HCT116 (cell line): Measurements from ENCODE around the gene MED25. TPM values are rescaled to one million over a fixed set of nuclear protein-coding genes. Genes with fewer than 3 reads are reported as not detected.

Source experiments
- ATAC-seq: fragments of 200-7000 bp; cut with Tn5 transposase; 2 replicates; pipeline ENCODE4 v1.9.1; 2020; ENCODE audit warnings: mild to moderate bottlenecking, moderate library complexity
- BruUV-seq: library from RNA; stranded (reverse); fragments of 400-500 nt; replicated peaks from 2 replicates; lab custom pipeline; 2021; lab: Mats Ljungman, UMichigan
- CTCF ChIA-PET: fragments of 300-600 bp; sonication (Branson Sonifier 250); formaldehyde crosslinking; loops from one replicate; lab custom pipeline; 2021; ENCODE audit warnings: antibody characterized with exemption; lab: Charles Lee
- POLR2A ChIA-PET: fragments of 300-600, 350-600 bp; sonication (Branson Sonifier 250); formaldehyde crosslinking; loops from one replicate; lab custom pipeline; 2021; ENCODE audit warnings: antibody characterized with exemption; lab: Charles Lee
- RAD21 ChIA-PET, 2 experiments: fragments of 300-600 bp; sonication (Branson Sonifier 250); formaldehyde crosslinking; loops; one replicate each; lab custom pipeline; 2023; ENCODE audit warnings: low total read pairs in 2 of 2; ENCODE audit not compliant: uncharacterized antibody in 2 of 2, unreplicated experiment in 2 of 2, low non-redundant PET in 1 of 2; lab: Charles Lee
- DNase-seq: peaks from one replicate; pipeline ENCODE4 v3.0.0-alpha.2; 2010; ENCODE audit warnings: low read depth, low spot score
- H2AFZ ChIP-seq: fragments of 200-600 bp; shearing (Covaris generic), sonication (generic); 2 replicates; pipeline ENCODE4 v1.6.1; 2017; ENCODE audit warnings: low read depth, mixed run types, mixed read lengths, antibody characterized with exemption, low read length; ENCODE audit not compliant: poor library complexity, severe bottlenecking
- H3K27ac ChIP-seq: 2 replicates; pipeline ENCODE4 v1.5.1; 2012; ENCODE audit warnings: low read depth, low read length
- H3K27me3 ChIP-seq: fragments of 200-600 bp; sonication (generic); 2 replicates; pipeline ENCODE4 v1.6.1; 2016; ENCODE audit warnings: mixed run types, low read length, mixed read lengths; ENCODE audit not compliant: insufficient read depth
- H3K36me3 ChIP-seq, 2 experiments: fragments of 200-500 bp in 1 of 2; fragments of 200-600 bp in 1 of 2; sonication (Bioruptor generic) in 1 of 2; sonication (generic) in 1 of 2; 2 replicates each; pipeline versions ENCODE4 v1.5.1 to v1.6.1; 2014 to 2016; ENCODE audit warnings: low read length in 2 of 2, inconsistent platforms in 1 of 2, mixed read lengths in 1 of 2, mixed run types in 1 of 2; ENCODE audit not compliant: insufficient read depth in 2 of 2, control insufficient read depth in 1 of 2
- H3K4me1 ChIP-seq, 2 experiments: fragments of 200-600 bp in 1 of 2; sonication (generic) in 1 of 2; 2 replicates each; pipeline versions ENCODE4 v1.5.1 to v1.6.1; 2012 to 2017; ENCODE audit warnings: low read length in 2 of 2, inconsistent platforms in 1 of 2, mild to moderate bottlenecking in 1 of 2, mixed read lengths in 1 of 2, mixed run types in 1 of 2, moderate library complexity in 1 of 2; ENCODE audit not compliant: insufficient read depth in 2 of 2, control insufficient read depth in 1 of 2
- H3K4me2 ChIP-seq: fragments of 200-600 bp; sonication (generic); 2 replicates; pipeline ENCODE4 v1.6.1; 2017; ENCODE audit warnings: mixed run types, low read length, mixed read lengths
- H3K4me3 ChIP-seq, 2 experiments: fragments of 200-600 bp in 1 of 2; sonication (generic) in 1 of 2; replicated peaks in 1 of 2; 2 replicates each; pipeline ENCODE4 v1.5.1; 2011 to 2016; ENCODE audit warnings: low read length in 2 of 2, control low read depth in 1 of 2, low read depth in 1 of 2, mild to moderate bottlenecking in 1 of 2, mixed read lengths in 1 of 2, mixed run types in 1 of 2
- H3K79me2 ChIP-seq: fragments of 200-600 bp; sonication (generic); 2 replicates; pipeline ENCODE4 v1.6.1; 2017; ENCODE audit warnings: mild to moderate bottlenecking, mixed run types, low read length, moderate library complexity, mixed read lengths; ENCODE audit not compliant: insufficient read depth
- H3K9ac ChIP-seq: fragments of 200-600 bp; sonication (generic); 2 replicates; pipeline ENCODE4 v1.6.1; 2016; ENCODE audit warnings: low read length, mixed read lengths
- H3K9me2 ChIP-seq: fragments of 200-600 bp; sonication (generic), shearing (Covaris generic); 2 replicates; pipeline ENCODE4 v1.6.1; 2017; ENCODE audit warnings: mixed run types, mild to moderate bottlenecking, moderate library complexity; ENCODE audit not compliant: insufficient read depth
- H3K9me3 ChIP-seq, 2 experiments: fragments of 200-500 bp in 1 of 2; fragments of 200-600 bp in 1 of 2; sonication (Bioruptor generic) in 1 of 2; sonication (generic) in 1 of 2; 2 replicates each; pipeline ENCODE4 v1.6.1; 2014 to 2017; ENCODE audit warnings: low read length in 2 of 2, mixed read lengths in 2 of 2, inconsistent platforms in 1 of 2, low read depth in 1 of 2, mild to moderate bottlenecking in 1 of 2, mixed run types in 1 of 2, moderate library complexity in 1 of 2; ENCODE audit not compliant: control insufficient read depth in 1 of 2, insufficient read depth in 1 of 2
- H4K20me1 ChIP-seq: fragments of 200-600 bp; sonication (generic), shearing (Covaris generic); 2 replicates; pipeline ENCODE4 v1.6.1; 2017; ENCODE audit warnings: mixed run types, mild to moderate bottlenecking, moderate library complexity; ENCODE audit not compliant: insufficient read depth
- CBX3 ChIP-seq: IDR thresholded peaks from 2 replicates; pipeline ENCODE4 v1.6.1; 2012; ENCODE audit warnings: low read depth
- CTCF ChIP-seq, 3 experiments: fragments of 200-600 bp in 1 of 3; sonication (generic) in 1 of 3; IDR thresholded peaks in 2 of 3; conservative IDR thresholded peaks in 1 of 3; 2 replicates each; pipeline ENCODE4 v1.5.1; 2012 to 2017; ENCODE audit warnings: low read depth in 2 of 3, low read length in 2 of 3, antibody characterized with exemption in 1 of 3, borderline replicate concordance in 1 of 3, control low read depth in 1 of 3, mild to moderate bottlenecking in 1 of 3, mixed read lengths in 1 of 3, mixed run types in 1 of 3, moderate library complexity in 1 of 3; ENCODE audit not compliant: insufficient read depth in 1 of 3
- ELF1 ChIP-seq: IDR thresholded peaks from 2 replicates; pipeline ENCODE4 v1.6.1; 2012; ENCODE audit warnings: low read depth, borderline replicate concordance
- EZH2 ChIP-seq: fragments of 200-600 bp; sonication (generic); IDR thresholded peaks from 2 replicates; pipeline ENCODE4 v1.6.1; 2017; ENCODE audit warnings: antibody characterized with exemption, mixed run types
- EZH2phosphoT487 ChIP-seq: fragments of 200-600 bp; IDR thresholded peaks from 2 replicates; pipeline ENCODE4 v1.6.1; 2018; ENCODE audit warnings: antibody characterized with exemption, borderline replicate concordance
- FOSL1 ChIP-seq: IDR thresholded peaks from 2 replicates; pipeline ENCODE4 v1.6.1; 2012; ENCODE audit warnings: low read depth
- POLR2AphosphoS5 ChIP-seq: IDR thresholded peaks from 2 replicates; pipeline ENCODE4 v1.6.1; 2011; ENCODE audit warnings: mild to moderate bottlenecking, low read depth, low read length, moderate library complexity
- REST ChIP-seq: IDR thresholded peaks from 2 replicates; pipeline ENCODE4 v1.6.1; 2012; ENCODE audit warnings: low read depth
- SIN3A ChIP-seq: IDR thresholded peaks from 2 replicates; pipeline ENCODE4 v1.6.1; 2012; ENCODE audit warnings: low read depth
- SRF ChIP-seq: IDR thresholded peaks from 2 replicates; pipeline ENCODE4 v1.6.1; 2012; ENCODE audit warnings: low read depth
- TCF7L2 ChIP-seq: IDR thresholded peaks from 2 replicates; pipeline ENCODE4 v1.7.0; 2011; ENCODE audit warnings: borderline replicate concordance, inconsistent platforms; ENCODE audit not compliant: insufficient read depth, insufficient read length; ENCODE audit errors: extremely low read depth
- ZBTB33 ChIP-seq: IDR thresholded peaks from 2 replicates; pipeline ENCODE4 v1.6.1; 2011; ENCODE audit warnings: mild to moderate bottlenecking, low read length, moderate library complexity; ENCODE audit not compliant: insufficient replicate concordance; ENCODE audit errors: extremely low read depth
- intact Hi-C: fragments of 100-400 bp; cut with micrococcal nuclease; formaldehyde crosslinking; loops from 2 replicates; pipeline ENCODE4 v1.10.0; 2022
- total RNA-seq: library from RNA; stranded (reverse); gene quantifications from one replicate; pipeline ENCODE4 v1.2.1, GENCODE V29; 2021; ENCODE audit not compliant: unreplicated experiment
- TF ChIP-seq, protein P1 (sequence below): IDR thresholded peaks from 2 replicates; pipeline ENCODE4 v1.6.1; 2012

The MED25 gene
- total RNA-seq, 1 experiment from 2014 or later, result 77.7 TPM

DNA sequence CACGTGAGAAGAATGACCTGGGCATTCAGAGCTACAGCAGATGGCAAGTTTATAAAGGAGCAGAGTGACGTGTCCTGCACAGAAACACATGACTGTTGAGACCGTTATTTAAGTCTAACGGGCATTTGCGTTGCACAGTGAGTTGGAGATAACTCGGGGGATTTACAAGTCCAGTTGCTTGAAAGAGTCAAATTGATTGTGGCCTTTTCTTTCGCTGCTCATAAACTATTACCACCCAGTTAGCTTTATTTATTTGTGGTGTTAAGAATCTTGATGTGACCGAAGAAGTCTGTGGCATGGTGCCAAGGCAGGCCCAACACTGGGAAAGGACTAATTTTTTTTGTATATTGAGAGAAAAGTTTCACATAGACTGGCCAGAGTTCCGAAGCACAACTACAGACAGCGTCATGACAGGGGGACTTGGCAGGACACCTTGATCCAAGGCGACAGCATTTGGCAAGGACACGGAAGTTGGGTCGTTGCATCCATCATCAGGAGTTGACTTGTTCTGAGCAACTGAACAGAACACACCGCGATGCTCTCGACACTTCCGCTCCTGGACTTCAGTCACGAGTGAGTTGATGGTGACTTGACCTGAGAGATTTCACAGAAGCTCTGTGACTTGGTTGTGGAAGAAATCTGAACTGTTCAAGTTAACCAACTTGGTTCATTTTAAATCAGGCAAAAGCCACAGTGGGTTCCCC, 20.9 kb downstream of the MED25 start (continued):
- no peak for TF ChIP-seq POLR2AphosphoS5
- no peak for TF ChIP-seq ZBTB33
- TF ChIP-seq EZH2, result no peak
- no peak for TF ChIP-seq SRF
- TF ChIP-seq, protein P1, sequence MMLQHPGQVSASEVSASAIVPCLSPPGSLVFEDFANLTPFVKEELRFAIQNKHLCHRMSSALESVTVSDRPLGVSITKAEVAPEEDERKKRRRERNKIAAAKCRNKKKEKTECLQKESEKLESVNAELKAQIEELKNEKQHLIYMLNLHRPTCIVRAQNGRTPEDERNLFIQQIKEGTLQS, result no peak

DNA sequence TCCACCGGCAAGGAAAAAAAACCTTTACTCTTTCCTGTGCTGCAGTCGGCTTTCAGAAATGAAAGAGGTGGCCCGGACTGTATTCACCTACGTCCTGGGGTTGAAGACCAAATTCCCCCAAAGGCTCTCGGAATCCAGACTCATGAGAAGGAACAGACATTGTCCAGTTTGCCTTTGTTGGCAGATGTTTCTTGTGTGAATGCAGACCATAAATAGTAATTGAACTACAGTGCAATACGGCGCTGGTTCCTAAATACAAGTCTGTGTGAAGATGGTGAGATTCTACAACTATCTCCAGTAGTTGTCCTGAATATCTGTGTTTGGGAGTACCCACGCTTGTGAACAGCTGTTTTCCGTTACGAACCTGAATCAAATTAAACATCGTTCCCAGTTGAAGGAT, 21.6 kb downstream of the MED25 start:
- DNase-seq (no peak), ATAC-seq (no peak)
- Histone ChIP-seq H3K27me3 (no peaks in the 10 kb centered on the region), H3K27ac (no peak overlapping the region), H3K36me3 (peaks cover 26 to 30% of the 10 kb centered on the region in 2 experiments), H4K20me1 (no peaks in the 10 kb centered on the region), H3K4me3 (no peak overlapping the region), H3K4me1 (no peaks in the 10 kb centered on the region), H3K9ac (no peak overlapping the region), H2AFZ (no peak overlapping the region), H3K9me3 (no peaks in the 10 kb centered on the region), H3K9me2 (no peaks in the 10 kb centered on the region), H3K79me2 (no peaks in the 10 kb centered on the region), H3K4me2 (no peak overlapping the region)
- no TSS peak for BruUV-seq
- RAD21 ChIA-PET, result no interaction called here
- POLR2A ChIA-PET, result no interaction called here
- intact Hi-C loops, result no loop called here
- CTCF ChIA-PET, result no interaction called here
- TF ChIP-seq FOSL1 (no peak), SIN3A (no peak), POLR2AphosphoS5 (no peak), REST (no peak), TCF7L2 (no peak), ELF1 (no peak), CBX3 (no peak), EZH2 (no peak), CTCF (IDR thresholded peaks at IDR 0.05 in 2 of 3, conservative IDR thresholded peaks at IDR 0.05 in 1 of 3; ENCODE audit: borderline replicate concordance in 1 of 3, insufficient read depth in 1 of 3, low read depth in 2 of 3, low read length in 2 of 3) (no peak), ZBTB33 (no peak), EZH2phosphoT487 (no peak)
